Astrocyte (in vitro differentiated cells and primary cell): Measurements from ENCODE around the gene SLC18A3. TPM values are rescaled to one million over a fixed set of nuclear protein-coding genes. Genes with fewer than 3 reads are reported as not detected.

Experiments
- DNase-seq: peaks from one replicate; pipeline ENCODE4 v3.0.0-alpha.2; 2010; ENCODE audit warnings: low read depth
- FAIRE-seq: peaks from 2 replicates; lab custom pipeline; 2011; peaks lifted over from hg19 to GRCh38; lab: Jason Lieb, UNC
- H2AFZ ChIP-seq: 2 replicates; pipeline ENCODE4 v1.6.0; 2012; ENCODE audit warnings: low read depth, low read length, inconsistent platforms
- H3K27ac ChIP-seq: 2 replicates; pipeline ENCODE4 v1.5.1; 2011; ENCODE audit warnings: low read depth, low read length, inconsistent platforms
- H3K27me3 ChIP-seq: 2 replicates; pipeline ENCODE4 v1.6.0; 2011; ENCODE audit warnings: low read length, inconsistent platforms; ENCODE audit not compliant: insufficient read depth
- H3K36me3 ChIP-seq: 2 replicates; pipeline ENCODE4 v1.5.1; 2011; ENCODE audit warnings: low read length, inconsistent platforms; ENCODE audit not compliant: insufficient read depth
- H3K4me1 ChIP-seq: 2 replicates; pipeline ENCODE4 v1.5.1; 2011; ENCODE audit warnings: low read length, inconsistent platforms; ENCODE audit not compliant: insufficient read depth
- H3K4me2 ChIP-seq: 2 replicates; pipeline ENCODE4 v1.6.0; 2012; ENCODE audit warnings: low read length, inconsistent platforms
- H3K4me3 ChIP-seq: 2 replicates; pipeline ENCODE4 v1.5.1; 2011; ENCODE audit warnings: low read depth, mild to moderate bottlenecking, low read length, inconsistent platforms; ENCODE audit not compliant: insufficient read depth
- H3K79me2 ChIP-seq: 2 replicates; pipeline ENCODE4 v1.6.0; 2012; ENCODE audit warnings: mild to moderate bottlenecking, low read length, inconsistent platforms; ENCODE audit not compliant: insufficient read depth
- H3K9ac ChIP-seq: 2 replicates; pipeline ENCODE4 v1.6.0; 2012; ENCODE audit warnings: mild to moderate bottlenecking, low read length, inconsistent platforms
- H3K9me3 ChIP-seq: 2 replicates; pipeline ENCODE4 v1.5.1; 2012; ENCODE audit warnings: low read depth, mild to moderate bottlenecking, low read length, inconsistent platforms; ENCODE audit not compliant: insufficient read depth
- H4K20me1 ChIP-seq: 2 replicates; pipeline ENCODE4 v1.6.0; 2012; ENCODE audit warnings: low read length, inconsistent platforms; ENCODE audit not compliant: insufficient read depth
- H3K27ac Mint-ChIP-seq: one replicate; pipeline ENCODE4 v1.8.0; 2021; ENCODE audit warnings: mild to moderate bottlenecking, mixed read lengths; ENCODE audit not compliant: unreplicated experiment
- H3K27me3 Mint-ChIP-seq: one replicate; pipeline ENCODE4 v1.8.0; 2021; ENCODE audit warnings: low read depth, mixed read lengths; ENCODE audit not compliant: unreplicated experiment
- H3K36me3 Mint-ChIP-seq: one replicate; pipeline ENCODE4 v1.8.0; 2021; ENCODE audit warnings: low read depth, mixed read lengths; ENCODE audit not compliant: unreplicated experiment
- H3K4me1 Mint-ChIP-seq: one replicate; pipeline ENCODE4 v1.8.0; 2021; ENCODE audit warnings: low read depth, mixed read lengths; ENCODE audit not compliant: unreplicated experiment
- H3K4me3 Mint-ChIP-seq: one replicate; pipeline ENCODE4 v1.8.0; 2021; ENCODE audit warnings: mild to moderate bottlenecking, moderate library complexity, mixed read lengths; ENCODE audit not compliant: unreplicated experiment
- H3K9me3 Mint-ChIP-seq: one replicate; pipeline ENCODE4 v1.8.0; 2021; ENCODE audit warnings: mild to moderate bottlenecking, mixed read lengths; ENCODE audit not compliant: unreplicated experiment
- CTCF ChIP-seq: IDR thresholded peaks from 2 replicates; pipeline ENCODE4 v1.5.1; 2011; ENCODE audit warnings: low read depth, mild to moderate bottlenecking, inconsistent platforms, low read length, moderate library complexity; ENCODE audit not compliant: insufficient read depth
- EZH2 ChIP-seq: IDR thresholded peaks from 2 replicates; pipeline ENCODE4 v1.6.1; 2012; ENCODE audit warnings: mild to moderate bottlenecking, low read length, inconsistent platforms; ENCODE audit not compliant: insufficient read depth
- total RNA-seq: library from RNA; stranded (reverse); gene quantifications from 2 replicates; pipeline ENCODE4 v1.2.1, GENCODE V29; 2021

Gene SLC18A3
- total RNA-seq, 1 donor from 2014 or later, result 4.6 TPM

GRCh38 chr10:49645871-49646870 lies 36.1 kb downstream of the SLC18A3 start:
- Mint-ChIP-seq H3K4me3 (no peak overlapping the region), H3K27me3 (peaks cover 68% of the 10 kb centered on the region), H3K9me3 (peaks cover 7% of the 10 kb centered on the region), H3K36me3 (peaks cover 2% of the 10 kb centered on the region), H3K27ac (no peak overlapping the region), H3K4me1 (no peaks in the 10 kb centered on the region)
- Histone ChIP-seq H3K9ac (no peak overlapping the region), H3K27me3 (peaks cover 3% of the 10 kb centered on the region), H4K20me1 (no peaks in the 10 kb centered on the region), H3K4me1 (no peaks in the 10 kb centered on the region), H3K27ac (no peak overlapping the region), H3K9me3 (no peaks in the 10 kb centered on the region), H3K36me3 (no peaks in the 10 kb centered on the region), H3K79me2 (no peaks in the 10 kb centered on the region), H3K4me3 (no peak overlapping the region), H2AFZ (no peak overlapping the region), H3K4me2 (no peak overlapping the region)
- no peak for FAIRE-seq
- no peak for DNase-seq
- TF ChIP-seq CTCF (no peak), EZH2 (no peak)

DNA sequence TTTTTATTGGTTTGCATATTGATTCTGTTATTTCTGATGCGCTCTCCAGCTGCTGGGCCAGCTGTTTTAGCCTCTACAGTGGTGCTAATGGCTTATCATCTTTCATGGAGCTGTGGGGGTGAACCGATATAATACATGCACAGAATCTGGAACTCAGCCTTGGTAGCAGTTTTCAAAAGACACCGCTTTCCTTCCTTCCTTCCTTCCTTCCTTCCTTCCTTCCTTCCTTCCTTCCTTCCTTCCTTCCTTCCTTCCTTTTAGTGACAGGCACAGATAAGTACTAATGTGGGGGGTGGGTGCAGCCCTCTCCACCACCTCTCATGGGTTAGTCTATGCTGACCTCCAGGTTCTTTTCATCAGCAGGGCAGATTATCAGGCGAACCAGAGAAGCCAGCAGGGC lies 37.4 kb downstream of the SLC18A3 start:
- Histone ChIP-seq H3K4me1 (no peaks in the 10 kb centered on the region), H3K27ac (no peak overlapping the region), H3K9me3 (no peaks in the 10 kb centered on the region), H3K36me3 (no peaks in the 10 kb centered on the region), H2AFZ (no peak overlapping the region), H3K9ac (no peak overlapping the region), H4K20me1 (no peaks in the 10 kb centered on the region), H3K4me2 (no peak overlapping the region), H3K79me2 (no peaks in the 10 kb centered on the region), H3K27me3 (peaks cover 3% of the 10 kb centered on the region), H3K4me3 (no peak overlapping the region)
- no peak for FAIRE-seq
- TF ChIP-seq EZH2, result no peak
- no peak for TF ChIP-seq CTCF
- H3K27ac Mint-ChIP-seq, result no peak overlapping the region
- H3K36me3 Mint-ChIP-seq, result peaks cover 2% of the 10 kb centered on the region
- H3K4me1 Mint-ChIP-seq, result no peaks in the 10 kb centered on the region
- DNase-seq, result no peak
- no peak overlapping the region for H3K4me3 Mint-ChIP-seq
- H3K27me3 Mint-ChIP-seq, result peaks cover 71% of the 10 kb centered on the region
- H3K9me3 Mint-ChIP-seq, result peaks cover 7% of the 10 kb centered on the region
